GM18507 (cell line): ENCODE results near the gene RAX2.
"Not testable (repeated sequence)": the region's sequence is repeated elsewhere in the genome, so short reads cannot be mapped to it uniquely, and the experiment has no call there.

Experiments used
- DNase-seq: peaks from one replicate; pipeline ENCODE4 v3.0.0; 2011; ENCODE audit warnings: low read depth; ENCODE audit not compliant: insufficient read length; ENCODE audit errors: extremely low spot score
- FAIRE-seq: peaks from 2 replicates; lab custom pipeline; 2011; peaks lifted over from hg19 to GRCh38; lab: Jason Lieb, UNC

The RAX2 gene

DNA sequence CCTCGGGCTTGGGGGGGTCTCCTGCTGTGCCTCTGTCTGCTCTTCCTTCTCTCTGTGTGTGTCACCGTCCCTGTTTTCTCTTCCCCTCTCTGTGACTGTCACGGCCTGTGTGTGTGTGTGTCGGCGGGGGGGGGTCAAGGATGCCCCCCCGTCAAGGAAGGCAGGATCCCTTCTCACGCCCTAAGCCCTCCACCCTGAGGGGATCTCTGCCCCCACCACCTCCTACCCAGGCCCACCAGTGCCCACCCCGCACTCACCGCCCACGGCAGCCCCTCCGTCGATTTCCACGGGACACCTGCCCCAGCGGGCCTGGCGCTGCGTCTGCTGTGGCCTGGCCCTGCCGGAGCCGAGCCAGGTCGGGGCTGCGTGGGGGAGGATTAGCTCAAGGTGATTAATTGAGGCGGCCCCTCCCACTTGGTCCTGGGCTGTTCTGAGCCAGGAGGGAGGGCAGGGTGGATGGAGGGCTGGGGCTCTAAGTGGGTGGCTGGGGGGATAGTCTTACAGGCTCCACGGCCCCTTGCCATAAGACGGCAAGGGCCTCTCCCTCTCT, at the start of gene RAX2:
RAX2 (minus strand) TSS at position 323 of the 550 bp plus-strand sequence. CDS start 486 bp downstream, outside the sequence.
- no peak for DNase-seq

DNA sequence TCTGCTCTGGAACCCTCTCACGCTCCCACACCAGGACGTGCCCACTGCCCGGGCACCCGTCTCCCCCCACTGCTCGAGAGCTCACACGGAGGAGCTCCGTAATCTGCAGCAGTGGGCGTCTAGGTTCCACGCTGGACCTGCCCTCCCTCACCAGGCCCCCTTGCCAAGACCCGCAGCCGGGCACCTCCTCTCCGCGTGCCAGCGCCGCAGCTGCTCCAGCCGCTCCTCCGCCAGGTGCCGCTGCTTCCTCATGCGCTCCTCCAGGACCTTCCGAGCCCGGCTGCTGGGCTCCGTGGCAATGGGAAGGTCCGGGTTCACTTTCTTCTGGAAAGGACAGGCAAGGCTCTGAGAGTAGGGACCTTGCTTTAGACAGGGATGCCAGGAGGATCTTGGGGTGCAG, 49.1 kb upstream of the RAX2 start:
- no peak for DNase-seq
- FAIRE-seq = no peak

More for the DNA sequence above, at the start of gene RAX2:
- no peak for FAIRE-seq

- FAIRE-seq = no peak
- DNase-seq = no peak
Measured at GRCh38 chr19:3819989-3820388, 48.0 kb upstream of the RAX2 start.

GRCh38 chr19:3818918-3819317, 46.9 kb upstream of the RAX2 start:
- FAIRE-seq = no peak

GRCh38 chr19:3818466-3818865, 46.4 kb upstream of the RAX2 start:
- DNase-seq (no peak), FAIRE-seq (no peak)

More at GRCh38 chr19:3818918-3819317, 46.9 kb upstream of the RAX2 start:
- DNase-seq = no peak

GRCh38 chr19:3817761-3818160, 45.7 kb upstream of the RAX2 start:
- DNase-seq (no peak), FAIRE-seq (no peak)

DNA sequence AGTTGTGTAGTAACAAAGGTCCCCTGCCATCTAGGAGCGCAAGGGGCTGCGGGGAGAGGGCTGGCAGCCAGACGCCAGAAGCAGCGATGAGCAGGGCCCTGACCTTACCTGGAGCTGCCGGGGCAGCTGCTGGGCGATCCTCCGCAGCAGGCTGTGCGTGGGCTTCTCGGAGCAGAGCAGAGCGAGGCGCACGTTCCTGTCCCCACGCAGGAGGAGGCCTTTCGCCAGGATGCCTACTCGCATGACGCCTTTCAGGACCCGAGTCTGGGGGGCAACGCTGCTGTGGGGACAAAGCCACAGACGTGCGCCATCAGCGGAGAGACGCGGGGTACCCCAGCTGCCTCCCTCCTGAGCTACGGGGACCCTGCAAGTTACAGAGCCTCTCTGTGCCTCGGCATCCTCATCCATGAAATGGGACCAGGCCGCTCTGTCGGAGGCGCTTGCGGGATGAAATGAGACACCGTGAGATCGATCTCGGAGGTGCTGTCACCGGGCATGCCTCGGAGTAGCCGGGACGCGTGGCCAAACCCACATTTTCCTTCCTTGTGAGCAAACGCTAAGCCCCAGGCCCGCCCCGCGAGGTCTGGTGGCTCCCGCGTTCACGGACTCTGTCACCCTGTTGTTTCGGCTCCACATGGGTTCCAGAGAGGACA, 44.7 kb upstream of the RAX2 start:
- no peak for FAIRE-seq
- DNase-seq = no peak

GRCh38 chr19:3816148-3816547, 44.1 kb upstream of the RAX2 start:
- not testable (repeated sequence) for DNase-seq, FAIRE-seq

DNA sequence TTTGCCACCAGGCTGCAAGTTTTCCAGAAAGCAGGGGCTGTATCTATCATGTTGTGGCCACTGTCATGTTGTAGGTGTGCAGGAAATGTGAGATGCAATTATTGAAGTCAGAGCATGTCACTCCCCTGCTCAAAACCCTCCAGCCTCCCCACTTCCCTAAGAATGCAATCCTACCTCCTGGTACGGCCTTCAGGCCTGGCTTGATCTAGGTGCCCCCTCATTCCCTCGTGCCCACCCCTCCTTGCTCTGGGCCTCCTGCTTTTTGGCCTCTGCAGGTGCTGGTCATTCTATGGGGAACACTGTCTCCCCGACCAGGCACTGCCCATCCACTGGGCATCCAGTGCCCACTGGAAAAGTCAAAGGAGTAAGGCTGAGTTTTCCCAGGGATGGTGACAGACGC, 42.6 kb upstream of the RAX2 start:
- no peak for DNase-seq
- no peak for FAIRE-seq

GRCh38 chr19:3813473-3814392, 41.7 kb upstream of the RAX2 start:
- DNase-seq (no peak), FAIRE-seq (no peak)

- DNase-seq (no peak), FAIRE-seq (no peak)
Measured at GRCh38 chr19:3810708-3811355, 38.8 kb upstream of the RAX2 start.

GRCh38 chr19:3809881-3810707, 38.1 kb upstream of the RAX2 start:
- peak; percentile 80 for FAIRE-seq
- DNase-seq = no peak

DNA sequence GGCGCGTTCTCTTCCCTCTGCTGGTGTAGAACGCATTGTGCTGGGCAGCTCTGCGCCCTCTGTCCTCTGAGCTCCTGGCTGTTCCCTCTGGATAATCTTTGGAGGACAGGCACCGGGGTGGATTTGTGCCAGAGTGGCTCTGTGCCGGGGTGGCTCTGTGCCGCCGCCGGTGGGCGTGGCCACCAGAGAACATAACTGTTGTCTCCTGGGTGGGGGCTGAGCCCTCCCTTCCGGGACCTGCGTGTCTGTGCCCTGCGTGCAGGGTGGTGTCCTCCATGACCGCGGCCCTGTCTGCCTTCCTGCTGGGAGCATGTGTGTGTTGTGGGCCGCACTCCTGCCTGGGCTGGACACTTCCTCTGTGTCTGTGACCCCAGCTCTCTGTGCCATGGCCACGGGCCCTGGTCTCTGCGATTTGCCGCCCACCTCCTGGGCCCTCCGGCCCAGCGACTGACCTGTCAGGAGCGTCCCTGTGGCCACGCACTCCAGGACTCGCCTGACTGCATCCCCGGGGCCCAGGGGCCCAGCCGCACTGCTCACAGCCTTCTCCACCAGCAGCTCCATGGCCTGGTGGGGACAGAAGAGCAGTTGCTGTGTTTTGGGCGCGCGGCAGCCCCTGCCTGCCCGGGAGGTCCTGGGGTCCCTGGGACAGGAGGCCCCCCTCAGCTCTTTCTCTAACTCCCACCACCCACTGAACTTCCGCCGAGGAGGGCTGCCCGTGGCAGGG, 36.6 kb upstream of the RAX2 start:
- FAIRE-seq = no peak
- DNase-seq = no peak

GRCh38 chr19:3807574-3808354, 35.7 kb upstream of the RAX2 start:
- DNase-seq = no peak
- FAIRE-seq = no peak

- no peak for FAIRE-seq
- DNase-seq = no peak
Measured at GRCh38 chr19:3807131-3807480, 35.1 kb upstream of the RAX2 start.

DNA sequence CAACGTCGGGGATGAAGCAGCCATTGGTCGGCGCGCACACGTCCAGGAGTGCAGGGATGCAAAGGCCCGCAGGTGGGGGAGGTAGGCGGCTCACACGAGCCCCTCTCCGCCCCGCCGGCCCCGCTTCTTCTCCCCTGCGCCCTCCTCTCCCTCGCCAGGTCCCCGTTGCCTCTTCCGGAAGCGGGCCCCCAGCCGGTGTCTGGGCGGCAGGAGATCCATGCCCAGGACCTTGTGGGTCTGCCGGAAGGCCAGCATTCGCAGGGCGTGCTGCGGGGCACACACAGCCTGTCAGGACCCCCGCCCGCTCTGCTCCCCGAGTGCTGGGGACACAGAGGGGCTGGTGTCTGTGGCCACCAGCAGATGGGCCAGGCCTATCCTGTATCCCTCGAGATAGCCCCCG, 33.8 kb upstream of the RAX2 start:
- no peak for DNase-seq
- FAIRE-seq = no peak

- FAIRE-seq (no peak), DNase-seq (no peak)
Measured at GRCh38 chr19:3804429-3804828, 32.4 kb upstream of the RAX2 start.

DNA sequence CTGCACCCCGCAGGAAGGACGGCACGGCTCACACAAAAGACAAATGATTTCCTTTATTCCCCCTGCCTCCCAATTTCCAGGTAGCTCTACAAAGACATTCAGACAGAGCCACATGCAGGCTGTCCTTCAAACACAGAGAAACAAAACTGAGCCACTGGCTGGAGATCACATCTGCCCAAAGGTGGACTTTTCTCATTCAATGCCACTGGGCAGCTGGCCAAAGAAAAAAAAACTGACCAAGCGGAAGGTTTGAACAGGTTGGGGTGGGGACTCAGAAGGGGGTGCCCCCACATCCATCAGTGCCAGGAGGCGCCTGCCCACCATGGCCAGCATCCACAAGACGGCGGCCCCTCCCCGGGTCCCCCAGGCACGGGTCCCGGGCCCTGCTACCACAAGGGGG, 32.0 kb upstream of the RAX2 start:
- FAIRE-seq = no peak
- DNase-seq = no peak
